ENCODE measurements around the gene DOLPP1. TPM values are rescaled to one million over a fixed set of nuclear protein-coding genes. Genes with fewer than 3 reads are reported as not detected.

DOLPP1 gene
- polyA plus RNA-seq, 3 donors: 5.4 to 6.6 (median 5.9) TPM

DNA sequence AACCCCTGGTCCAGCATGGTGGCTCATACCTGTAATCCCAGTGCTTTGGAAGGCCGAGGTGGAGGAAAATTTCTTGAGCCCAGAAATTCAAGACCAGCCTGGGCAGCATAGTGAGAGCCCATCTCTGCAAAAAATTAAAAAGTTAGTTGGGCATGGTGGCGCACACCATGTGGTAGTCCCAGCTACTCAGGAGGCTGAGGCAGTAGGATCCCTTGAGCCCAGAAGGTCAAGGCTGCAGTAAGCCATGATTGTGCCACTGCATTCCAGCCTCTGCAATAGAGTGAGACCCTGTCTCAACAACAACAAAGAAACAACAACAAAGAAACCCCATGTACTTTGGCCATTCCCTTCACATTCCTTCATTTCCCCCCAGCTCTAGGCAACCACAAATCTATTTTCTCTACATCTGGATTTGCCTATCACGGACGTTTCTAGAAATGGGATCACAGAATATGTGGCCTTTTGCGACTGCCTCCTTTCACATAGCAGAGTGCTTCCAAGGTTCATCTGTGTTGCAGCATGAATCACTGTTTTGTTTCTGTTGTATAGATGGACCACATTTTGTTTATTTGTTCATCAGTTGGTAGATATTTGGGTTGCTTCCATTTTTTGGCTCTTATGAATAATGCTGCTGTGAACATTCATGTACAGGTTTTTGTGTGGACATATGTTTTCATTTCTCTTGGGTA, 26.6 kb upstream of the DOLPP1 start:
- no peak overlapping the region for H3K4me3 ChIP-seq (replicated peaks in 1 of 3; ENCODE audit: low read depth in 2 of 3, low read length in 3 of 3)
- no peaks in the 10 kb centered on the region for H3K27me3 ChIP-seq (ENCODE audit: control insufficient read depth in 2 of 2, insufficient read depth in 2 of 2, low read length in 2 of 2)
- H2AFZ ChIP-seq (ENCODE audit: insufficient read depth, low read depth, low read length, poor library complexity, severe bottlenecking): no peak overlapping the region
- H3K79me2 ChIP-seq (ENCODE audit: insufficient read depth, low read length): no peaks in the 10 kb centered on the region
- peaks cover 36 to 80% of the 10 kb centered on the region in 2 donors for H3K36me3 Mint-ChIP-seq
- no peak overlapping the region for H3K27ac ChIP-seq (ENCODE audit: low read depth in 1 of 2, low read length in 2 of 2)
- H3K27me3 Mint-ChIP-seq (ENCODE audit: low read depth in 3 of 3): peaks cover 0 to 1% (median 0%) of the 10 kb centered on the region in 3 donors
- H3K27ac Mint-ChIP-seq: no peak overlapping the region
- DNase-seq: no peak
- H3K4me1 ChIP-seq (ENCODE audit: control insufficient read depth in 1 of 2, insufficient read depth in 2 of 2, low read length in 2 of 2): peaks cover 11 to 17% of the 10 kb centered on the region in 2 donors
- no peak overlapping the region for H3K9ac ChIP-seq (ENCODE audit: insufficient read depth, low read length, poor library complexity, severe bottlenecking)
- H3K9me3 Mint-ChIP-seq: no peaks in the 10 kb centered on the region
- 84% methylated on average over 4 of the region's 5 CpGs for WGBS (ENCODE audit: insufficient coverage)
- TF ChIP-seq, protein P1, sequence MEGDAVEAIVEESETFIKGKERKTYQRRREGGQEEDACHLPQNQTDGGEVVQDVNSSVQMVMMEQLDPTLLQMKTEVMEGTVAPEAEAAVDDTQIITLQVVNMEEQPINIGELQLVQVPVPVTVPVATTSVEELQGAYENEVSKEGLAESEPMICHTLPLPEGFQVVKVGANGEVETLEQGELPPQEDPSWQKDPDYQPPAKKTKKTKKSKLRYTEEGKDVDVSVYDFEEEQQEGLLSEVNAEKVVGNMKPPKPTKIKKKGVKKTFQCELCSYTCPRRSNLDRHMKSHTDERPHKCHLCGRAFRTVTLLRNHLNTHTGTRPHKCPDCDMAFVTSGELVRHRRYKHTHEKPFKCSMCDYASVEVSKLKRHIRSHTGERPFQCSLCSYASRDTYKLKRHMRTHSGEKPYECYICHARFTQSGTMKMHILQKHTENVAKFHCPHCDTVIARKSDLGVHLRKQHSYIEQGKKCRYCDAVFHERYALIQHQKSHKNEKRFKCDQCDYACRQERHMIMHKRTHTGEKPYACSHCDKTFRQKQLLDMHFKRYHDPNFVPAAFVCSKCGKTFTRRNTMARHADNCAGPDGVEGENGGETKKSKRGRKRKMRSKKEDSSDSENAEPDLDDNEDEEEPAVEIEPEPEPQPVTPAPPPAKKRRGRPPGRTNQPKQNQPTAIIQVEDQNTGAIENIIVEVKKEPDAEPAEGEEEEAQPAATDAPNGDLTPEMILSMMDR (IDR thresholded peaks at IDR 0.05): no peak
- no peaks in the 10 kb centered on the region for H4K20me1 ChIP-seq (ENCODE audit: insufficient read depth, low read length)
- peaks cover 18% of the 10 kb centered on the region for H3K4me1 Mint-ChIP-seq
- no peaks in the 10 kb centered on the region for H3K9me3 ChIP-seq (replicated peaks in 1 of 2; ENCODE audit: control insufficient read depth in 1 of 2, insufficient read depth in 1 of 2, low read length in 2 of 2)
- H3K4me2 ChIP-seq (replicated peaks; ENCODE audit: extremely low read depth, low read length, poor library complexity, severe bottlenecking): no peak overlapping the region
- peaks cover 40 to 59% of the 10 kb centered on the region in 2 donors for H3K36me3 ChIP-seq (replicated peaks in 1 of 2; ENCODE audit: control insufficient read depth in 1 of 2, insufficient read depth in 2 of 2, low read length in 2 of 2)
- H3K4me3 Mint-ChIP-seq: no peak overlapping the region
- intact Hi-C loops (cut with micrococcal nuclease): no loop called here

DNA sequence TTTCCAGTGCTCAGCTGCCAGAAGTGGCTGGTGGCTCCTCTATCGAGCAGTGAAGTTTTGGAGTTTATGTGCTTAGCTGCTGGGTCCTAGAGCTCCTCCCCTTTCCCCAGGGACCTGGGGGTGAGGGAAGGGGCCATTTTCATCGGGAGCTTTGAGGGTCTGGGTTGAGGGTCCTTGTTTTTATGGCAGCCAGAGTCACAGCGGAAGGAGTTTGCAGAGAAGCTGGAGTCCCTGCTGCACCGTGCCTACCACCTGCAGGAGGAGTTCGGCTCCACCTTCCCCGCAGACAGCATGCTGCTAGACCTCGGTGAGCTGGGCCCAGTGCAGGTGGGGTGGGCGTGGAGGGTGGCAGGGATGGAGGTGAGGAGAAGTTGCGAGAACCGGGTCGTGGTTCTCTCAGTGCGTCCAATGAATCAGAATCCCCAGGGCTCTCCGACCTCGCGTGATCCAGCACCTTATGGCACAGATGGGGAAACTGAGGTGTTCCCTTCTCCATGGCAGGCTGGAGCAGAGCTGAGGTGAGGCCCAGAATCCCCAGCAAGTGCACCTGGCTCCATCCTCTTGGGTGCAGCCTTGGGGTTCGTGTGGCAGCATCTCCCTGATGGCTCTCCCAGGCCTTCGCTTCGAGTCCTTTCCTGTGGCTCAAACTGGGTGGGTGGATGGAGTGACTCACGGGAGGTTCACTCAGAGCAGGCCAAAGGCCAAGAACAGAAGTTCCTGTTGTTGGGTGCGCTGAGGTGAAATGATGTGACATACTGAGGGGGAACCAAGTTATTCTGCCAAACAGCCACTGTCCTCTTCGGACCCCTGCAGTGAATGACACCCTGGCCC, 21.7 kb upstream of the DOLPP1 start:
- 76% methylated on average over 11 of the region's 21 CpGs for WGBS (ENCODE audit: insufficient coverage)
- Histone ChIP-seq H3K9ac (ENCODE audit: insufficient read depth, low read length, poor library complexity, severe bottlenecking) (no peak overlapping the region), H2AFZ (ENCODE audit: insufficient read depth, low read depth, low read length, poor library complexity, severe bottlenecking) (no peak overlapping the region), H3K27ac (ENCODE audit: low read depth in 1 of 2, low read length in 2 of 2) (no peak overlapping the region), H3K4me1 (ENCODE audit: control insufficient read depth in 1 of 2, insufficient read depth in 2 of 2, low read length in 2 of 2) (peaks cover 13 to 19% of the 10 kb centered on the region in 2 donors), H3K4me3 (replicated peaks in 1 of 3; ENCODE audit: low read depth in 2 of 3, low read length in 3 of 3) (no peak overlapping the region), H3K4me2 (replicated peaks; ENCODE audit: extremely low read depth, low read length, poor library complexity, severe bottlenecking) (no peak overlapping the region), H4K20me1 (ENCODE audit: insufficient read depth, low read length) (no peaks in the 10 kb centered on the region), H3K36me3 (replicated peaks in 1 of 2; ENCODE audit: control insufficient read depth in 1 of 2, insufficient read depth in 2 of 2, low read length in 2 of 2) (peaks cover 54 to 73% of the 10 kb centered on the region in 2 donors), H3K9me3 (replicated peaks in 1 of 2; ENCODE audit: control insufficient read depth in 1 of 2, insufficient read depth in 1 of 2, low read length in 2 of 2) (no peaks in the 10 kb centered on the region), H3K79me2 (ENCODE audit: insufficient read depth, low read length) (no peaks in the 10 kb centered on the region), H3K27me3 (ENCODE audit: control insufficient read depth in 2 of 2, insufficient read depth in 2 of 2, low read length in 2 of 2) (no peaks in the 10 kb centered on the region)
- no peak overlapping the region for H3K4me3 Mint-ChIP-seq
- intact Hi-C loops (cut with micrococcal nuclease): no loop called here
- TF ChIP-seq, protein P1 (IDR thresholded peaks at IDR 0.05): no peak
- H3K9me3 Mint-ChIP-seq: no peaks in the 10 kb centered on the region
- no peak for DNase-seq
- peaks cover 0 to 3% (median 0%) of the 10 kb centered on the region in 3 donors for H3K27me3 Mint-ChIP-seq (ENCODE audit: low read depth in 3 of 3)
- H3K36me3 Mint-ChIP-seq: peaks cover 47 to 79% of the 10 kb centered on the region in 2 donors
- peaks cover 16% of the 10 kb centered on the region for H3K4me1 Mint-ChIP-seq
- H3K27ac Mint-ChIP-seq: peak overlapping the region in 3 of 7 donors; percentile 37 to 75 (median 57)
